HG02938 (cell line): Measurements from ENCODE around the gene PTBP1.
"Not testable (repeated sequence)": the region's sequence is repeated elsewhere in the genome, so short reads cannot be mapped to it uniquely, and the experiment has no call there.

Experiments
- ATAC-seq: cut with Tn5 transposase; IDR thresholded peaks from one replicate; pipeline ENCODE4 v1.9.1; 2021; ENCODE audit warnings: mild to moderate bottlenecking, moderate library complexity; ENCODE audit not compliant: unreplicated experiment

PTBP1 gene

GRCh38 chr19:850979-851335 lies 53.7 kb downstream of the PTBP1 start:
- ATAC-seq, result no peak

- ATAC-seq, result no peak
Observed at GRCh38 chr19:852136-853013, 55.1 kb downstream of the PTBP1 start, which contains the start of gene ELANE. TSS of gene ELANE (plus strand) at chr19:852303. CDS start at chr19:852329, 26 bp downstream.

- no peak for ATAC-seq
Observed at GRCh38 chr19:853014-853585, 55.8 kb downstream of the PTBP1 start.

- ATAC-seq, result not testable (repeated sequence)
Observed at GRCh38 chr19:853614-854220, 56.5 kb downstream of the PTBP1 start.

- ATAC-seq, result no peak
Observed at GRCh38 chr19:854549-854948, 57.3 kb downstream of the PTBP1 start.

- ATAC-seq, result no peak
Observed at GRCh38 chr19:855142-855541, 57.9 kb downstream of the PTBP1 start.

GRCh38 chr19:855566-856120 lies 58.4 kb downstream of the PTBP1 start:
- ATAC-seq, result no peak

GRCh38 chr19:858284-858683 lies 61.0 kb downstream of the PTBP1 start:
- ATAC-seq, result no peak

GRCh38 chr19:858868-859843 lies 61.9 kb downstream of the PTBP1 start, which contains the start of gene CFD:
TSS of gene CFD (plus strand) at chr19:859664. CDS start at chr19:859690, 26 bp downstream.
- no peak for ATAC-seq

GRCh38 chr19:861141-861755 lies 64.0 kb downstream of the PTBP1 start:
- no peak for ATAC-seq
